Astrocyte of the spinal cord (primary cell): Measurements from ENCODE around the gene NUP214.

Experiments used
- DNase-seq: peaks from one replicate; pipeline ENCODE4 v3.0.0; 2011; ENCODE audit warnings: low read depth, low spot score
- H3K4me3 ChIP-seq: 2 replicates; pipeline ENCODE4 v1.5.1; 2011; ENCODE audit warnings: low read depth, mild to moderate bottlenecking, low read length, moderate library complexity
- CTCF ChIP-seq: IDR thresholded peaks from 2 replicates; pipeline ENCODE4 v1.5.1; 2012; ENCODE audit warnings: low read depth, mild to moderate bottlenecking, low read length, inconsistent platforms
- in situ Hi-C: cut with HindIII; loops from 2 replicates; pipeline ENCODE4 v1.10.0; 2017; ENCODE audit warnings: low sequenced_read_pairs

NUP214 gene

DNA sequence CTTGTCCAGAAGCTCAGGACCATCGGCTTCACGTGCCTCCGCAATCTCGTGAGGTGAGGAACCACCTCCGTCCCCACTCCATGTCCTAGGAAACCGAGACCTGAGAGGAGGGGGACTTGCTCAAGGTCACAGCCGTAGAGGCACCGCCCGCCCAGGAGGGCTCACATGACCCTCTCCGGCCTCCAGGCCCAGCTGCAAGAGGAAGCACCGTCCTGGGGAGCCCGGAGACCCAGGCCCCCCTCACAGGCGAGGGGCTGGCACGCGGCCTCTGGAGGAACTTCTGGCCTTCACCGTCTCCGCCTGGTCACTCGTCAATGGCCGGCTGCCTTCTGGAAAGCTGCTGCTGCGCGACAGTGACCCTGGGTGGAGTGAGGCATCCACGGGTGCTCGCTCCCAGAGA is 126.7 kb downstream of the NUP214 start:
- DNase-seq, result no peak
- no peak overlapping the region for H3K4me3 ChIP-seq
- in situ Hi-C loops, result no loop called here
- no peak for TF ChIP-seq CTCF

DNA sequence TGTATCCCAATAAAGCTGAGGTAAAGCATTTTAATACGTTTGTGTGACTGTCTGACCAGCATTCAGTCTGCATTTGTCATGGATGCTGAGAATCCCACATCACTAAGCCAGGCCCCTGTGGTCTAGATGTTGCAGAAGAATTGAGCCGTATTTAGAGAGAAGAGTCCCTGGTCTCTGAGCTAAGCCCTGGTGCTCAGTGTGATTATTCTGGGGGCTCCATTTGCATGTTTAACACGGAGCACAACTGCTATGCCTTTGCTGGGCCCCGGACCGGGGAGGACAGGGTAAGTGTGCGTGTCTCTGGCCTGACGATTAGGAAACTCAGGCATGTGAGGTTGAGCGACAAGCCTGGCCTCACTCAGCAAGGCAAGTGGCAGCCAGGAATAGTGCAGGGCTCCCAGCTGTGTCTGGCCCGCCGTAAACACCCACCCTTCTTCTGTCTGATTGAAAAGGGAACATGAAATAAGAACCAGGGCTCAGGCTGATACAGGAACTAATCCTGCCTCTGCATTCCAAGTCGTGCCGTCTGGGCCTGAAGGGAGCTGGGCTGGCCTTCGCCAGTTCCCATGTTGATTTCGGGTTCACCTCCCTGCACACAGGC is 128.6 kb downstream of the NUP214 start:
- in situ Hi-C loops, result no loop called here
- no peak for TF ChIP-seq CTCF
- peak; percentile 49 for DNase-seq
- no peak overlapping the region for H3K4me3 ChIP-seq

DNA sequence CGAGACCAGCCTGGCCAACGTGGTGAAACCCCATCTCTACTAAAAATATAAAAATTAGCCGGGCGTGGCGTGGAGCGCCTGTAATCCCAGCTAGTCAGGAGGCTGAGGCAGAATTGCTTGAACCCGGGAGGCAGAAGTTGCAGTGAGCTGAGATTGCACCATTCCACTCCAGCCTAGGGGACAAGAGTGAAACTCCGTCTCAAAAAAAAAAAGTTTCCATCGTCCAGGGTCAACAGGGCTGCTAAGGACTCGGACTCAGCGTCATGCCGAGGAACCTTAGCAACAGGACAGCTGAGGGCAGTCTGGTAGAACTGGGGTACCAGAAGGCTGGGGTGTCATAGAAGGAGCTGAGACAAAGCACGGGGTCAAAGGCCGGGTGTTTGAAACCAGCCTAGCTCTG is 129.2 kb downstream of the NUP214 start:
- in situ Hi-C loops, result no loop called here
- no peak for DNase-seq
- no peak overlapping the region for H3K4me3 ChIP-seq
- no peak for TF ChIP-seq CTCF

GRCh38 chr9:131255676-131256197 is 130.4 kb downstream of the NUP214 start:
- in situ Hi-C loops, result no loop called here
- DNase-seq, result no peak
- TF ChIP-seq CTCF, result no peak
- no peak overlapping the region for H3K4me3 ChIP-seq

DNA sequence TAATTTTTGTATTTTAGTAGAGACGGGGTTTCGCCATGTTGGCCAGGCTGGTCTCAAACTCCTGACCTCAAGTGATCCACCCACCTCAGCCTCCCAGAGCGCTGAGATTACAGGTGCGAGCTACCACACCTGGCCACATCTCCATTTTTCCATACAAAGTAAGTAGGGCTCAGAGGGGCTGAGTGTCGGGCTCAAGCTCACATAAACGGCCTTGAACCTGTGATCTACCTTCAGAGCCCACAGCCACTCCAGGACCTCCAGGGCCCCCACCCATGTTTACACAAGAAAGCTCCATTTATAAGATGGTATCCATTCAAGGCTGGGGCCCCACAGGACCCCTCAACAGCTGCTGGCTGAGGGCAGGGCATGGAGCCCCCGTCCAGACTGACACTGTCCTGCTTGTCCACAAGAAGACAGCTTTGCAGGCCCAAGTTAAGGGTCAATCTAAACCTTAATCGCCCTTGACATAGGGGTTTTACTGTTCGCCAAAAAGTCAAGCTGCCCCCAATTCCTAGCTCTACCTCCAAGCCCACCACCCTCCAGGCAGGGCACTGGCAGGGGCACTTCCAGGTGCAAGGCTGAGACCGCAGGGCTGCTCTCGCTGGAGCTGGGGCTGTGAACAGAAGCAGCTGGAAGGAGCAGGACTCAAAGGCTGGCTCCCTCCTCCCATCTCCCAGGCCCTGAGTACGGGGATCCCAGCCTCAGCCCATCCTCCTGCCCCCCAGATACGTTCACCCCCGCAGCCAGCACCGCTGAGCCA is 132.1 kb downstream of the NUP214 start:
- no peak for DNase-seq
- H3K4me3 ChIP-seq, result no peak overlapping the region
- in situ Hi-C loops, result no loop called here
- TF ChIP-seq CTCF, result no peak

DNA sequence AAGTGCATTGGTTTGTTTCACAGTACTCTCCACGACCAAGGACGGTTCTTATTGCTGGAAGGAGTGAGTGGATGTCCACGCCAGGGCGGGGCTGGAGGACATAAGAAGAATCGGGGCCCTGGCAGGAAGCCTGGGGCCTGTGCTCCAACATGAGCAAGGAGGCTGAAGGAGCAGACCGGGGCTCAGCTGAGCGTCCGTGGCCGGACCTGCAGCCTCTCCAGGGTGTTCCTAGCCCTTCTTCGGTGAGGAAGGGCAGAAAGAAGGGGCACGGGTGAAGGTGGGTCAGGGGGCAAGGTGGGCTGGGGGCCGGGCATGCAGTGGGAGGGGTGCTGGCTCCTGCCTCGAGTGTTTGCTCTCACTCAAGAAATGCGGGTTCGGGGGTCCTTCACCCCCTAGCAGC is 132.8 kb downstream of the NUP214 start:
- in situ Hi-C loops, result no loop called here
- H3K4me3 ChIP-seq, result no peak overlapping the region
- no peak for TF ChIP-seq CTCF
- no peak for DNase-seq
